Measurements from ENCODE around the gene FAM78A. TPM values are rescaled to one million over a fixed set of nuclear protein-coding genes. Genes with fewer than 3 reads are reported as not detected.

The FAM78A gene
- total RNA-seq, 4 donors from 2014 or later: 1.9 to 9.9 (median 5.5) TPM

DNA sequence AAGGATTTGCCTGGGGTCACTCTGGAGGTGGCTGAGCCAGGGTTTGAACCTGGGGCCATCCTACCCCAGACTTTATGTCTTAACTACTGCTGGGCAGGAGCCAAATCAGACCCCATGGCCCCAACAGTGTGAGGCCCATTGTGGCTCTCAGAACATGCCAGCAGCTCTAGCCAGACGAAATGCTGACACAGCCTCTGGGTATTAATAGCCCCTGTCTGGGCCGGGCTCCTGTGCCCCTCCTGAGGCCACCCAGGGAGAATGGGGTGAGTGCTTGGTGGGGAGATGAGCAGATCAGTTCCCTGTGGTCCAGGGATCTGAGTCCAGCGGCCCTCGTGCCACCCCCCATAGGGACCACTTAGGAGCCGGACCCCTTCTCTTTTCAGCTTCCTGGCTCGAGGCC is 11.0 kb upstream of the FAM78A start:
- no peak for ATAC-seq (ENCODE audit: low FRiP score)
- TF ChIP-seq, protein P1, sequence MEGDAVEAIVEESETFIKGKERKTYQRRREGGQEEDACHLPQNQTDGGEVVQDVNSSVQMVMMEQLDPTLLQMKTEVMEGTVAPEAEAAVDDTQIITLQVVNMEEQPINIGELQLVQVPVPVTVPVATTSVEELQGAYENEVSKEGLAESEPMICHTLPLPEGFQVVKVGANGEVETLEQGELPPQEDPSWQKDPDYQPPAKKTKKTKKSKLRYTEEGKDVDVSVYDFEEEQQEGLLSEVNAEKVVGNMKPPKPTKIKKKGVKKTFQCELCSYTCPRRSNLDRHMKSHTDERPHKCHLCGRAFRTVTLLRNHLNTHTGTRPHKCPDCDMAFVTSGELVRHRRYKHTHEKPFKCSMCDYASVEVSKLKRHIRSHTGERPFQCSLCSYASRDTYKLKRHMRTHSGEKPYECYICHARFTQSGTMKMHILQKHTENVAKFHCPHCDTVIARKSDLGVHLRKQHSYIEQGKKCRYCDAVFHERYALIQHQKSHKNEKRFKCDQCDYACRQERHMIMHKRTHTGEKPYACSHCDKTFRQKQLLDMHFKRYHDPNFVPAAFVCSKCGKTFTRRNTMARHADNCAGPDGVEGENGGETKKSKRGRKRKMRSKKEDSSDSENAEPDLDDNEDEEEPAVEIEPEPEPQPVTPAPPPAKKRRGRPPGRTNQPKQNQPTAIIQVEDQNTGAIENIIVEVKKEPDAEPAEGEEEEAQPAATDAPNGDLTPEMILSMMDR (IDR thresholded peaks at IDR 0.05): no peak
- DNase-seq (ENCODE audit: low spot score): no peak

DNA sequence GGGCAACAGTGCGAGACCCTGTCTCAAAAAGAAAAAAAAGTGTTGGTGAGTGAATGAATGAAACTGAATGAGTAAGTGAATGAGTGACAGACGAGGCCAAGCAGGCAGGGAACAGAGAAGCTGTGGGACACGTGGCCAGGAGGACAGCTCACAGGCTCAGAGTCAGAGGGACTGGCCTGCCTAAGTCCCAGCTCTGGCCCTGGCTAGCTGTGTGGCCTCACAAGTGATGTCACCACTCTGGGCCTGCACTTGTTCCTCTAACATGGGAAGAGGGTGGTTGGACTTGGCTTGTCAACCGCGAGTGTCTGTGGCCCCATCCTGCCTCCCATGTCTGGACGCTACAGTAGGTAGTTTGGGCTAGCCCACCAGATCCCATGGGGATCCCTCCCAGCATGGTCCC is 8.5 kb upstream of the FAM78A start:
- DNase-seq (ENCODE audit: low spot score) (no peak), ATAC-seq (ENCODE audit: low FRiP score) (no peak)
- TF ChIP-seq, protein P1 (IDR thresholded peaks at IDR 0.05): no peak

DNA sequence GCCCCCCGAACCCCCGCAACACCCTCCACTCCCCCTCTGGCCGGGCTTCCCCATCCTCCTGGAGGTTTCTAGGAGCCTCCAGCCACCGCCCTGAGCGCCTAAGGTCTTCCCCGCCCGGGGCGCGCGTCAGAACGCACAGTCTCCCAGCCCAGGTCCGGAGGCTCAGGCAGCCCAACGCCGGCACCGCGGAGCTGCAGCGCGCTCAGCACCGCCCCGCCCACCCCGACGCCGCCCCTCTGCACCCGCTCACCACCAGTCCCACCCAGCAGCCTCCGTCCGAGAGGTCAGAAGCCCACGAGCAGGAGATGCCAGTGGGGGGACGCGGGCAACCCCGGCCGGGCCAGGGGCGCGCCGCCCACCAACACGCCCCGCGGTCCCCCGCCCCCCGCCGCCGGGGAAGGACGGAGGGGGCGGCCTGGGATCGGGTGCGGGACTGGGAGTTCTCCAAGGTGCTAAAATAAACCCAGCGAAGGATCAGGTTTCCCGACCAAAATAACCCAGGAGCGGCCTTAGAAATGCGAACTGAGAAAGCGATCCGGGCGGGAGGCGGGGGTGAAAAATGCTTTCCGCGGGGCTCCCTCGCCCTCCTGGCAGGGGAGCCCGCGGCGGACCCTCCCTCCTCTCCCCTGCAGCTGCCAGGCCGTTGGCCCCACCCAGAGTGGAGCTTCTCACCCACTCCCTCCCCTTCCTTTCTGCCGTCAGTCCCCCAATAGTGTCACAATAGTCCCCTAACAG is 6.5 kb upstream of the FAM78A start:
- TF ChIP-seq, protein P1 (IDR thresholded peaks at IDR 0.05): no peak
- no peak for ATAC-seq (ENCODE audit: low FRiP score)
- no peak for DNase-seq (ENCODE audit: low spot score)

DNA sequence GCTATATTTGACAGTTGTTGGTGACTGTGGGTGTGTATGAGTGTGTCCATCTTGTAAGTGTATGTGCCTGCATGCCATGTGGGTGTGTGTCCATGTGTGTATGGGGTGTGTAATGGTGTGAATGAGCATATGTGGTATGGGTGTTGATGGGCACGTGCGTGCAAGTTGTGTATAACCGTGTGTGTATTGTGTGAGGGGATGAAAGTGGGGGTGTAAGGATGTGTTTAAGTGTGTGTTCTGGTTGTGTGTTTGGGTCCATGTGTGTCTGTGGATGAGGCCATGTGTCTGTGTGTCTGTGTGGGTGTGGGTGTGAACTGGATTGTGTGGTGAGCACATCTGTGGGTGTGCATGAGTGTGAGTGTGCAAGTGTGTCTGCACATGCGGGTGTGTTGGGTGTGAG is 5.9 kb upstream of the FAM78A start:
- ATAC-seq (ENCODE audit: low FRiP score): no peak
- no peak for DNase-seq (ENCODE audit: low spot score)
- TF ChIP-seq, protein P1 (IDR thresholded peaks at IDR 0.05): no peak

DNA sequence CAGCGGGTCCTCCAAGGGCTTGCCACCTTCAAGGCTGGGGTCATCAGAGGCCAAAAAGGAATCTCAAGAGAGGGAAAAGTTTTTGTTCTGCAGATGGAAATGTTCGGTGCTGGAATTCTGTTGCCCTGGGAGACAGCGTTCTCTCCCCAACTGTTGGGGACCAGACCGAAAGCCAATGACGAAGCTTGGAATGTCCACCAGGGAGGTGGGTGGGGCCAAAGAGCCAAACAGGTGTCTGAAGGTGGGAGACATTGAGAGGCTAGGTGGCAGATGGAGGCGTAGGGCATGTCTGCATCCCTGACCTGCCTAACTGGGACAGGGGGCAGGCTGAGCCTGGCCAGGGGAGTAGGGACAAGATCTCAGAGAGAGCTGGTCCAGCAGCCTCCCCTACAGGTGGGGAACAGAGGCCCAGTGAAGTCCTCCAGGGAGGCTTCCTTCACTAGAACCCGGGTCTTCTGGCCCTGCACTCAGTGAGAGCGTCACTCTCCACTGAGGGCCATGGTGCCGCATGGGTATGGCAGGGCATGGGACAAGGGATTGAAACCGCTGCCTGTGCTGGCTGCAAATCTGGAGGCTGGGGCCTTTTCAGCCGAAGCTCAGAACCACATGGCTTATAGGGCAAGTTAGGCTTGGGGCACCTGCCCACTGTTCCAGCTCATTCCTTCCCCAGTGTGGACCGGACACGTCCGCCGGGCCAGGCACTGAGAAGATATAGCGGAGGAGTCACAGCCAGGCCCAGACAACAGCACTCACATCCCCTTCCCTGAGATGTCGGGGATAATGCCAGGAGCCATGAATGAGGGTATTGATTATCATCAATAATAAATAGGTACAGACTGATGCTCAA is 5.0 kb upstream of the FAM78A start:
- TF ChIP-seq, protein P1 (IDR thresholded peaks at IDR 0.05): no peak
- DNase-seq (ENCODE audit: low spot score) (no peak), ATAC-seq (ENCODE audit: low FRiP score) (no peak)

DNA sequence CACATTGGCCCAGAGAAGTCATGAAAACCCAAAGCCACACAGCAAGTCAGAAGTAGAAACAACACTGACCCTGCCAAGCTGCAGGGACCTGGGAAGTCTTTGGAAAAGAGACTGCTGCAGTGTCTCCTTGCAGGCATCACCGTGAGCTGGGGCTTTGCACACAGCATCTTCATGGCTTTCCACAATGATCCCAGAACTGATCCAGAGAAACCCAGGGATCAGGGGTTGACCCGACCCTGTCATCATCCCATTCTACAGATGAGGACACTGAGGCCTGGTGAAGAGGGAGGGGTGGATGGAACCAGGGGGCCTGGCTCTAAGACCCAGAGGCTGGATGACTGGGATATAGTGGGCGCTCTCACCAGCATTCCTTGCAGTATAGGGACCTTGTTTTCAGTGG is 4.3 kb upstream of the FAM78A start:
- TF ChIP-seq, protein P1 (IDR thresholded peaks at IDR 0.05): no peak
- no peak for ATAC-seq (ENCODE audit: low FRiP score)
- no peak for DNase-seq (ENCODE audit: low spot score)

Data from omental fat pad (tissue), 4 donors.